BJ (cell line): Measurements from ENCODE around the gene MPC2. TPM values are rescaled to one million over a fixed set of nuclear protein-coding genes. Genes with fewer than 3 reads are reported as not detected.

Source experiments
- CTCF ChIA-PET: fragments of 350-600 bp; formaldehyde crosslinking; extraction: SDS; loops from one replicate; lab custom pipeline; 2021; ENCODE audit warnings: antibody characterized with exemption, inconsistent platforms; lab: Yijun Ruan, JAX
- POLR2A ChIA-PET: fragments of 300-600 bp; sonication (Branson Sonifier 250); formaldehyde crosslinking; extraction: SDS; loops from one replicate; lab custom pipeline; 2021; ENCODE audit warnings: antibody characterized with exemption; lab: Charles Lee
- DNase-seq: peaks from one replicate; pipeline ENCODE4 v3.0.0-alpha.2; 2011; ENCODE audit warnings: low read depth
- H3K27me3 ChIP-seq: 2 replicates; pipeline ENCODE4 v1.6.0; 2011; ENCODE audit warnings: low read length; ENCODE audit not compliant: control insufficient read depth, insufficient read depth
- H3K36me3 ChIP-seq: 2 replicates; pipeline ENCODE4 v1.5.1; 2011; ENCODE audit warnings: low read length; ENCODE audit not compliant: control insufficient read depth, insufficient read depth
- H3K4me3 ChIP-seq: 2 replicates; pipeline ENCODE4 v1.5.1; 2011; ENCODE audit warnings: low read depth, mild to moderate bottlenecking, control low read depth, low read length
- CTCF ChIP-seq: IDR thresholded peaks from 2 replicates; pipeline ENCODE4 v1.5.1; 2011; ENCODE audit warnings: low read depth, mild to moderate bottlenecking, control low read depth, inconsistent platforms, low read length, moderate library complexity; ENCODE audit not compliant: insufficient read depth
- polyA minus RNA-seq: library from RNA; depleted of rRNA, polyadenylated mRNA; stranded (reverse); fragments of >200 nt; gene quantifications from 2 replicates; pipeline ENCODE4 v1.2.3, GENCODE V29; 2011; rRNA and poly(A)+ RNA removed
- polyA plus RNA-seq: library from polyadenylated mRNA; depleted of rRNA; stranded (reverse); fragments of >200 nt; gene quantifications from 2 replicates; pipeline ENCODE4 v1.2.3, GENCODE V29; 2011; rRNA removed

The MPC2 gene
- polyA plus RNA-seq (24.2 and 47.9 TPM in 2 replicates), polyA minus RNA-seq (5.6 and 7.5 TPM in 2 replicates)

- Histone ChIP-seq H3K4me3 (peak within 1 kb of the TSS; percentile 99), H3K36me3 (no peaks in the 10 kb centered on the region), H3K27me3 (no peaks in the 10 kb centered on the region)
- TF ChIP-seq CTCF: no peak
- ChIA-PET POLR2A (interaction anchor here (0.7 kb wide), 2 partner anchors 134 to 146 kb away, joined by 3 to 5 read pairs; no protein-coding TSS in a partner anchor), CTCF (interaction anchor here (0.6 to 1.3 kb wide), 3 partner anchors 32 to 145 kb away, joined by 3 to 4 read pairs (median 3); no protein-coding TSS in a partner anchor)
- peak; percentile 37 for DNase-seq
Measured at GRCh38 chr1:167936930-167937708, at the start of gene MPC2. Gene MPC2 (minus strand): TSS chr1:167937072. CDS start chr1:167935841, 1,231 bp downstream.

- no peaks in the 10 kb centered on the region for H3K27me3 ChIP-seq
- ChIA-PET POLR2A (no interaction called here), CTCF (interaction anchor here (1.7 kb wide), 1 partner anchor 14 kb away, joined by 4 read pairs; no protein-coding TSS in a partner anchor)
- DNase-seq: no peak
- peaks cover 1% of the 10 kb centered on the region; the same call in 1 of the 2 replicates for H3K36me3 ChIP-seq
- no peak overlapping the region for H3K4me3 ChIP-seq
- no peak for TF ChIP-seq CTCF
Measured at GRCh38 chr1:167984886-167985489, 48.1 kb upstream of the MPC2 start.

DNA sequence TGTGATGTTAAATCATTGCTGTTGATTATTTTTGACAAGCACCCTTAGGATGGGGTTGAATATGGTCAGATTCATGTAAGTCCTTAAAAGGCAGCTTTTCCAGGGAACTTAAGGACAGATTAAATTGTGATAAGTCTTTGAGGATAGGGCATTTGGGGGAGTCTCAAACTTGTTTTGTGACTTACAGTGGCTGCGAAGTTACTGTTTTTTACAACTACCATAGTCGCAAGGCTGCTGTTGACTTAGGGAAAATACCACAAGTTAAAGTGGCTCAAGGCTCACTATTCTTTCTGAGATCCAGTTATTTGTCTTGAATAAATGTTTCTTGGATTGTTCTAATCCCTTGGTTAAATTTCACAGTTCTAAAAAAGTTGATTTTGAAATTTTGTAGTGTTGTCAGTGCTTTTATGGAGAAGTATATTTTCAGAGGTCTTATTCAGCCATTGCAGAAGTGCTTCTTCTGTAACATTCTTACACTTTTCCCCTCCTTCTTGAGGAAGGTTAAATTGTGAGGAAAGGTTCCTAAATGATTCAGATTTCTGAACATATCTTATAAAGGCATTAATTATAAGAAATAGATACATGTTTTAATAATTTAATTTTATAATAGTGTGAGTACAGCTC, 47.0 kb upstream of the MPC2 start:
- ChIA-PET POLR2A (no interaction called here), CTCF (interaction anchor here (1.7 kb wide), 1 partner anchor 13 kb away, joined by 4 read pairs; no protein-coding TSS in a partner anchor)
- no peak for DNase-seq
- TF ChIP-seq CTCF: no peak
- H3K36me3 ChIP-seq: peaks cover 1% of the 10 kb centered on the region; the same call in 1 of the 2 replicates
- H3K27me3 ChIP-seq: no peaks in the 10 kb centered on the region
- no peak overlapping the region for H3K4me3 ChIP-seq

GRCh38 chr1:167981933-167982332, 45.1 kb upstream of the MPC2 start:
- CTCF ChIA-PET: no interaction called here

More at GRCh38 chr1:167981933-167982332, 45.1 kb upstream of the MPC2 start:
- DNase-seq: no peak
- POLR2A ChIA-PET: no interaction called here
- no peak for TF ChIP-seq CTCF
- H3K27me3 ChIP-seq: no peaks in the 10 kb centered on the region
- H3K36me3 ChIP-seq: peaks cover 1% of the 10 kb centered on the region; the same call in 1 of the 2 replicates
- no peak overlapping the region for H3K4me3 ChIP-seq
